NCI-H187 (cell line): Measurements from ENCODE around the gene TULP3.

Experiments used
- DNase-seq, 2 experiments: peaks; one replicate each; lab custom pipeline; 2025; lab: John Stamatoyannopoulos, UW

The TULP3 gene

GRCh38 chr12:2930865-2931264 lies 40.2 kb downstream of the TULP3 start:
- no peak for DNase-seq

GRCh38 chr12:2933586-2933985 lies 42.9 kb downstream of the TULP3 start:
- DNase-seq, result no peak

GRCh38 chr12:2934371-2934770 lies 43.7 kb downstream of the TULP3 start:
- no peak for DNase-seq

- no peak for DNase-seq
Measured at GRCh38 chr12:2936301-2936700, 45.6 kb downstream of the TULP3 start.

GRCh38 chr12:2937500-2937899 lies 46.8 kb downstream of the TULP3 start:
- no peak for DNase-seq

- DNase-seq, result no peak
Measured at GRCh38 chr12:2939191-2939590, 48.5 kb downstream of the TULP3 start.

GRCh38 chr12:2940564-2940963 lies 49.9 kb downstream of the TULP3 start:
- DNase-seq, result no peak

GRCh38 chr12:2941524-2941923 lies 50.8 kb downstream of the TULP3 start:
- no peak for DNase-seq

- no peak for DNase-seq
Measured at GRCh38 chr12:2944401-2945047, 53.8 kb downstream of the TULP3 start.

- DNase-seq, result no peak
Measured at GRCh38 chr12:2949411-2949810, 58.7 kb downstream of the TULP3 start.

GRCh38 chr12:2955888-2956287 lies 65.2 kb downstream of the TULP3 start:
- no peak for DNase-seq

- DNase-seq, result no peak
Measured at GRCh38 chr12:2957816-2958431, 67.2 kb downstream of the TULP3 start.

- no peak for DNase-seq
Measured at GRCh38 chr12:2958432-2959191, 67.9 kb downstream of the TULP3 start.

- no peak for DNase-seq
Measured at GRCh38 chr12:2959192-2959504, 68.5 kb downstream of the TULP3 start, which contains the start of gene TEAD4. Gene TEAD4 (plus strand): TSS chr12:2959397.

GRCh38 chr12:2959505-2960389 lies 69.1 kb downstream of the TULP3 start:
- DNase-seq, result no peak

GRCh38 chr12:2960390-2960956 lies 69.8 kb downstream of the TULP3 start:
- DNase-seq, result no peak

- DNase-seq, result no peak
Measured at GRCh38 chr12:2960996-2961616, 70.4 kb downstream of the TULP3 start.

- DNase-seq, result no peak
Measured at GRCh38 chr12:2961705-2962104, 71.0 kb downstream of the TULP3 start.

- DNase-seq, result no peak
Measured at GRCh38 chr12:2963154-2963759, 72.6 kb downstream of the TULP3 start.

- no peak for DNase-seq
Measured at GRCh38 chr12:2963760-2964292, 73.1 kb downstream of the TULP3 start.

GRCh38 chr12:2967651-2968050 lies 77.0 kb downstream of the TULP3 start:
- no peak for DNase-seq
